Endodermal cell (in vitro differentiated cells): ENCODE data around the gene DCBLD2. TPM values are rescaled to one million over a fixed set of nuclear protein-coding genes. Genes with fewer than 3 reads are reported as not detected.

Source experiments
- DNase-seq: peaks from one replicate; pipeline ENCODE4 v3.0.0-alpha.2; 2017
- H3K27ac ChIP-seq: 2 replicates; pipeline ENCODE4 v1.5.1; 2013; ENCODE audit warnings: mild to moderate bottlenecking, low read depth, low read length, moderate library complexity
- H3K27me3 ChIP-seq: 2 replicates; pipeline ENCODE4 v1.6.1; 2013; ENCODE audit warnings: mild to moderate bottlenecking, low read length, moderate library complexity; ENCODE audit not compliant: insufficient read depth, control insufficient read depth, poor library complexity, severe bottlenecking
- H3K36me3 ChIP-seq: 2 replicates; pipeline ENCODE4 v1.7.0; 2013; ENCODE audit warnings: mild to moderate bottlenecking, low read length, moderate library complexity; ENCODE audit not compliant: control insufficient read depth, insufficient read depth
- H3K4me1 ChIP-seq: one replicate; pipeline ENCODE4 v1.7.0; 2013; ENCODE audit warnings: low read length; ENCODE audit not compliant: control insufficient read depth, insufficient read depth
- H3K4me3 ChIP-seq: 2 replicates; pipeline ENCODE4 v1.5.1; 2013; ENCODE audit warnings: mild to moderate bottlenecking, low read length, moderate library complexity
- H3K9ac ChIP-seq: 2 replicates; pipeline ENCODE4 v1.6.1; 2013; ENCODE audit warnings: mild to moderate bottlenecking, low read length, moderate library complexity; ENCODE audit not compliant: poor library complexity, severe bottlenecking; ENCODE audit errors: extremely low read depth
- H3K9me3 ChIP-seq: 2 replicates; pipeline ENCODE4 v1.6.1; 2013; ENCODE audit warnings: mild to moderate bottlenecking, low read length, moderate library complexity; ENCODE audit not compliant: control insufficient read depth
- H3K27ac Mint-ChIP-seq: 2 replicates; pipeline ENCODE4 v1.8.0; 2020; ENCODE audit warnings: mixed read lengths
- H3K27me3 Mint-ChIP-seq: 2 replicates; pipeline ENCODE4 v1.8.0; 2021; ENCODE audit warnings: mild to moderate bottlenecking, mixed read lengths; ENCODE audit not compliant: insufficient read depth
- H3K36me3 Mint-ChIP-seq: 2 replicates; pipeline ENCODE4 v1.8.0; 2020; ENCODE audit warnings: low read depth, mixed read lengths
- H3K4me1 Mint-ChIP-seq: 2 replicates; pipeline ENCODE4 v1.8.0; 2020; ENCODE audit warnings: mixed read lengths
- H3K4me3 Mint-ChIP-seq: 2 replicates; pipeline ENCODE4 v1.8.0; 2020; ENCODE audit warnings: mild to moderate bottlenecking, moderate library complexity, mixed read lengths
- H3K9me3 Mint-ChIP-seq: 2 replicates; pipeline ENCODE4 v1.8.0; 2020; ENCODE audit warnings: mild to moderate bottlenecking, mixed read lengths
- WGBS, 2 experiments: methylation state at CpG; one replicate each; pipeline versions ENCODE4 v1.1.5 to v1.1.7; 2013; ENCODE audit warnings: missing lambda C conversion rate in 2 of 2, mixed read lengths in 1 of 2; ENCODE audit not compliant: insufficient coverage in 1 of 2, insufficient read length in 1 of 2; 5-methylcytosine and 5-hydroxymethylcytosine counted together
- total RNA-seq, 2 donors: library from RNA; stranded (reverse); fragmentation: NEBNext Ultra II Directional in 1 of 2; extraction: Animal tissue kit (Norgen Biotek cat#: 25700) in 1 of 2; gene quantifications; 2 replicates in 1 of 2; 3 replicates in 1 of 2; pipeline ENCODE4 v1.2.1, GENCODE V29; 2021
- TF ChIP-seq, protein P1 (sequence below): fragments of 200-600 bp; sonication (generic); conservative IDR thresholded peaks from 2 replicates; pipeline ENCODE4 v1.5.0; 2021; ENCODE audit warnings: antibody characterized with exemption, mild to moderate bottlenecking

The DCBLD2 gene
- total RNA-seq, 2 donors from 2014 or later = 70.7 to 80.9 TPM

DNA sequence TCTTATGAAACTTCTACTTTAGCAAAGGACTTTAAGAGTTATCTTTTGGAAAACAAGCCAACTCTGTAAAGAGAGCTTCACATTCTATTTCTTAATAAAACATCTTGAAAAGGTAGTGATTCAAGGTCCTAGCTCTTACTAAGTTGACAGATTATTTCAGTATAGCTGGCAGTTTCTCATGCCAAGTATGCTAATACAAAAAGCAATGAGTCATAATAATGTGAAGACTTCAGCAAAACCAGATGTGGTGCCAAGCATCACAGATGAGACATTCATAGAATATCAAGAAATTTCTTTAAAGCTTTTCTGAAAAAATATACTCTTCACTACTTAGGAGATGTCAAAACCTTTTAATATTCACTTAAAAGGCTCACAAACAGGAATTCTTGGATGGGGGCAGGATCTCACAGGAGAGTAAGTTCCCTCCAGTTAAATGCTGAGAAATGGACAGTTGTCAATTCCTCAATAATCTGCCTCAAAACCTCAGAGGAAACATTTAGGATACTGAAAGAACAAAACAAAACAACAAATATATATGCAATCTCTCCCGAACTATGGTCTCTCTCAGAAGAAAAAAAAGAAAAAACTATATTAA lies 45.6 kb downstream of the DCBLD2 start:
- no peak overlapping the region for H3K4me3 ChIP-seq
- Mint-ChIP-seq H3K27ac (no peak overlapping the region), H3K4me1 (peaks cover 4% of the 10 kb centered on the region), H3K36me3 (peaks cover 49% of the 10 kb centered on the region), H3K9me3 (peaks cover 42% of the 10 kb centered on the region), H3K27me3 (no peaks in the 10 kb centered on the region), H3K4me3 (no peak overlapping the region)
- no peak overlapping the region for H3K9ac ChIP-seq
- no peaks in the 10 kb centered on the region for H3K4me1 ChIP-seq
- 91 to 100% methylated on average over 1 of the region's 1 CpG for WGBS, 2 experiments
- no peak overlapping the region for H3K27ac ChIP-seq
- no peak for DNase-seq
- peaks cover 28% of the 10 kb centered on the region for H3K9me3 ChIP-seq
- H3K36me3 ChIP-seq = peaks cover 19% of the 10 kb centered on the region
- TF ChIP-seq, protein P1, sequence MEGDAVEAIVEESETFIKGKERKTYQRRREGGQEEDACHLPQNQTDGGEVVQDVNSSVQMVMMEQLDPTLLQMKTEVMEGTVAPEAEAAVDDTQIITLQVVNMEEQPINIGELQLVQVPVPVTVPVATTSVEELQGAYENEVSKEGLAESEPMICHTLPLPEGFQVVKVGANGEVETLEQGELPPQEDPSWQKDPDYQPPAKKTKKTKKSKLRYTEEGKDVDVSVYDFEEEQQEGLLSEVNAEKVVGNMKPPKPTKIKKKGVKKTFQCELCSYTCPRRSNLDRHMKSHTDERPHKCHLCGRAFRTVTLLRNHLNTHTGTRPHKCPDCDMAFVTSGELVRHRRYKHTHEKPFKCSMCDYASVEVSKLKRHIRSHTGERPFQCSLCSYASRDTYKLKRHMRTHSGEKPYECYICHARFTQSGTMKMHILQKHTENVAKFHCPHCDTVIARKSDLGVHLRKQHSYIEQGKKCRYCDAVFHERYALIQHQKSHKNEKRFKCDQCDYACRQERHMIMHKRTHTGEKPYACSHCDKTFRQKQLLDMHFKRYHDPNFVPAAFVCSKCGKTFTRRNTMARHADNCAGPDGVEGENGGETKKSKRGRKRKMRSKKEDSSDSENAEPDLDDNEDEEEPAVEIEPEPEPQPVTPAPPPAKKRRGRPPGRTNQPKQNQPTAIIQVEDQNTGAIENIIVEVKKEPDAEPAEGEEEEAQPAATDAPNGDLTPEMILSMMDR = no peak
- no peaks in the 10 kb centered on the region for H3K27me3 ChIP-seq

DNA sequence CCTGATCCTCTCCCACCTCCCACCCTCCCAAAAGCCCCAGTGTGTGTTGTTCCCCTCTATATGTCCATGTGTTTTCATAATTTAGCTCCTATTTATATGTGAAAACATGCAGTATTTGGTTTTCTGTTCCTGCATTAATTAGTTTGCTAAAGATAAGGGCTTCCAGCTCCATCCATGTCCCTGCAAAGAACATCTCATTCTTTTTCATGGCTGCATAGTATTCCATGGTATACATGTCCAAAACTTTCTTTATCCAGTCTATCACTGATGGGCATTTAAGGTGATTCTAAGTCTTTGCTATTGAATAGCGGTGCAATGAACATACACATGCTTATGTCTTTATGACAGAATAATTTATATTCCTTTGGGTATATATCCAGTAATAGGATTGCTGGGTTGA lies 53.4 kb downstream of the DCBLD2 start:
- H3K4me1 ChIP-seq = no peaks in the 10 kb centered on the region
- DNase-seq = no peak
- WGBS, 2 experiments = 100% methylated on average over 1 of the region's 1 CpG; no CpG with 5 or more reads in 1 of the 2 experiments
- Mint-ChIP-seq H3K27me3 (no peaks in the 10 kb centered on the region), H3K36me3 (peaks cover 28% of the 10 kb centered on the region), H3K9me3 (peaks cover 5% of the 10 kb centered on the region), H3K27ac (no peak overlapping the region), H3K4me3 (no peak overlapping the region), H3K4me1 (peaks cover 10% of the 10 kb centered on the region)
- no peak overlapping the region for H3K27ac ChIP-seq
- H3K4me3 ChIP-seq = no peak overlapping the region
- H3K27me3 ChIP-seq = no peaks in the 10 kb centered on the region
- TF ChIP-seq, protein P1 = no peak
- H3K9me3 ChIP-seq = peaks cover 7% of the 10 kb centered on the region
- H3K9ac ChIP-seq = no peak overlapping the region
- H3K36me3 ChIP-seq = peaks cover 28% of the 10 kb centered on the region

DNA sequence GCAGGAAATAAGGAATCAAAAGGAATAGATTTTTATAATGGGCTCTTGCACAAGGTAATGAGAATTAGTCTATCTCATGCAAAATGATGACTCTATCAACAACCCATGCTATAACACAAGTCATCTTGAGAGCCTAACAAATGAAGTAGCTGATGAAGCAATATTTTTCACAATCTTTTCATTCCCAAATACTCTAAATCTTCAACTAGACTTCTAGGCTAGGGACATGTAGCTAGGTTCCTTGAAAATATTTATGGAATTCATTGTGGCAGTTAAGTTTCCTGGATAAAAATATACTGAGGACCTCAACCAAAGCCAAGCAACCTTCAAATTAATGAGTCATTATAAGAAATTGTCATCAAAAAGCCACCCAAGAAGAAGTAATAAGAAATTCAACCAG lies 55.4 kb downstream of the DCBLD2 start:
- H3K4me1 Mint-ChIP-seq = peaks cover 8% of the 10 kb centered on the region
- peaks cover 44% of the 10 kb centered on the region for H3K36me3 ChIP-seq
- peaks cover 7% of the 10 kb centered on the region for H3K9me3 ChIP-seq
- H3K27ac ChIP-seq = no peak overlapping the region
- no peak overlapping the region for H3K4me3 ChIP-seq
- peaks cover 5% of the 10 kb centered on the region for H3K9me3 Mint-ChIP-seq
- H3K27me3 ChIP-seq = no peaks in the 10 kb centered on the region
- H3K9ac ChIP-seq = no peak overlapping the region
- no peaks in the 10 kb centered on the region for H3K27me3 Mint-ChIP-seq
- TF ChIP-seq, protein P1 = no peak
- no peak overlapping the region for H3K4me3 Mint-ChIP-seq
- H3K36me3 Mint-ChIP-seq = peaks cover 28% of the 10 kb centered on the region
- H3K27ac Mint-ChIP-seq = no peak overlapping the region
- H3K4me1 ChIP-seq = no peaks in the 10 kb centered on the region
- no peak for DNase-seq
